ENCODE results near the gene LAMA1. TPM values are rescaled to one million over a fixed set of nuclear protein-coding genes. Genes with fewer than 3 reads are reported as not detected.

Gene LAMA1
- total and polyA plus RNA-seq, 10 of the 15 experiments (the other 5 are each of a cell fraction or from before 2014, with no cell fraction given): under 0.01 to 1.9 (median 0.06) TPM; not detected in 6

- TF ChIP-seq IRF3 (IDR thresholded peaks at IDR 0.05): no peak
- no peak for TF ChIP-seq CEBPZ (IDR thresholded peaks at IDR 0.05; ENCODE audit: low read depth, low read length)
Measured at GRCh38 chr18:7004009-7004408, 113.6 kb downstream of the LAMA1 start (continued).

- no peak overlapping the region for H3K4me3 ChIP-seq
- in situ Hi-C loops (cut with MboI): no loop called here
- H3K79me2 ChIP-seq (ENCODE audit: control insufficient read depth, insufficient read depth, low read length): no peaks in the 10 kb centered on the region
- H3K27ac ChIP-seq (ENCODE audit: control insufficient read depth, insufficient read depth): no peak overlapping the region
- ChIA-PET CTCF (no interaction called here), RAD21 (ENCODE audit: unreplicated experiment) (no interaction called here), POLR2A (no interaction called here), SMC1A (ENCODE audit: uncharacterized antibody, unreplicated experiment) (interaction anchor here (1.2 kb wide), 1 partner anchor 8 kb away, joined by 3 read pairs; no protein-coding TSS in a partner anchor)
- no peak overlapping the region for H3K9ac ChIP-seq (ENCODE audit: control insufficient read depth, insufficient read depth, low read length)
- H3K4me2 ChIP-seq (ENCODE audit: control insufficient read depth, insufficient read depth): no peak overlapping the region
- H3K9me3 ChIP-seq (replicated peaks; ENCODE audit: control insufficient read depth, insufficient read depth, low read length): no peaks in the 10 kb centered on the region
- no TSS peak for BruUV-seq (replicated peaks)
- H3K27me3 ChIP-seq (replicated peaks in 1 of 2; ENCODE audit: control insufficient read depth in 2 of 2, insufficient read depth in 2 of 2, low read length in 1 of 2): no peaks in the 10 kb centered on the region; a peak in 1 of 4 replicates
- DNase-seq (ENCODE audit: low read depth, low spot score) (no peak), FAIRE-seq (no peak), ATAC-seq (no peak)
- H4K20me1 ChIP-seq (ENCODE audit: control insufficient read depth, insufficient read depth): no peaks in the 10 kb centered on the region
- no peak overlapping the region for H2AFZ ChIP-seq (ENCODE audit: control insufficient read depth, low read depth, low read length)
- no peaks in the 10 kb centered on the region for H3K36me3 ChIP-seq (ENCODE audit: control insufficient read depth in 2 of 2, insufficient read depth in 2 of 2, low read length in 1 of 2)
- intact Hi-C loops (cut with micrococcal nuclease; ENCODE audit: unreplicated experiment): no loop called here
- WGBS (ENCODE audit: insufficient coverage, insufficient replicate concordance, low lambda C conversion rate, missing lambda C conversion rate): 31% methylated on average over 3 of the region's 3 CpGs
- no peaks in the 10 kb centered on the region for H3K4me1 ChIP-seq (ENCODE audit: control insufficient read depth, insufficient read depth, low read length)
- no peak for TF ChIP-seq NRF1 (conservative IDR thresholded peaks at IDR 0.05; ENCODE audit: low read depth, low read length)
- no peak for TF ChIP-seq REST (IDR thresholded peaks at IDR 0.05; ENCODE audit: low read depth, low read length)
- no peak for TF ChIP-seq PBX3 (IDR thresholded peaks at IDR 0.05; ENCODE audit: insufficient replicate concordance, low read depth, low read length)
- no peak for TF ChIP-seq TAF1 (IDR thresholded peaks at IDR 0.05; ENCODE audit: borderline replicate concordance, low read depth, low read length)
- TF ChIP-seq POLR2A (IDR thresholded peaks at IDR 0.05; ENCODE audit: low read depth, low read length): no peak
- TF ChIP-seq IRF4 (IDR thresholded peaks at IDR 0.05; ENCODE audit: low read depth, low read length): no peak
- TF ChIP-seq BCLAF1 (IDR thresholded peaks at IDR 0.05): no peak
- no peak for TF ChIP-seq CHD2 (IDR thresholded peaks at IDR 0.05; ENCODE audit: borderline replicate concordance, low read depth, low read length)
- TF ChIP-seq BACH1 (IDR thresholded peaks at IDR 0.05; ENCODE audit: borderline replicate concordance): no peak
Measured at GRCh38 chr18:7002107-7002506, 115.5 kb downstream of the LAMA1 start.

Data from GM12878 (cell line).